Prostate gland (tissue), 2 donors: Measurements from ENCODE around the gene TXLNA. TPM values are rescaled to one million over a fixed set of nuclear protein-coding genes. Genes with fewer than 3 reads are reported as not detected.
"Not testable (repeated sequence)": the region's sequence is repeated elsewhere in the genome, so short reads cannot be mapped to it uniquely, and the experiment has no call there.

Experiments used
- DNase-seq: peaks from one replicate; pipeline ENCODE4 v3.0.0-alpha.2; 2019; ENCODE audit warnings: low spot score
- H3K27ac ChIP-seq, 2 donors: fragments of 200-600 bp; sonication (generic); 2 replicates each; pipeline ENCODE4 v1.5.1; 2017 to 2019
- H3K27me3 ChIP-seq: fragments of 200-600 bp; sonication (generic); replicated peaks from 2 replicates; pipeline ENCODE4 v1.5.1; 2019; ENCODE audit not compliant: insufficient read depth
- H3K36me3 ChIP-seq, 2 donors: fragments of 200-600 bp; sonication (generic); 1 replicate in 1 of 2; 2 replicates in 1 of 2; pipeline versions ENCODE4 v1.5.1 to v1.8.1; 2017 to 2019
- H3K4me1 ChIP-seq: fragments of 200-600 bp; sonication (generic); replicated peaks from 2 replicates; pipeline ENCODE4 v1.5.1; 2019
- H3K4me3 ChIP-seq, 2 donors: fragments of 200-600 bp; sonication (generic); 2 replicates each; pipeline ENCODE4 v1.5.1; 2017 to 2019
- H3K9me3 ChIP-seq: fragments of 200-600 bp; sonication (generic); 2 replicates; pipeline ENCODE4 v1.5.1; 2017
- POLR2A ChIP-seq: fragments of 450-650 bp; IDR thresholded peaks from one replicate; pipeline ENCODE4 v1.6.1; 2016; ENCODE audit warnings: antibody characterized with exemption, mild to moderate bottlenecking
- POLR2AphosphoS5 ChIP-seq: sonication (generic); formaldehyde crosslinking; IDR thresholded peaks from one replicate; pipeline ENCODE4 v1.6.1; 2017; ENCODE audit warnings: antibody characterized with exemption
- WGBS: methylation state at CpG from one replicate; pipeline ENCODE4 v1.1.5; 2018; 5-methylcytosine and 5-hydroxymethylcytosine counted together
- intact Hi-C: fragments of 100-400 bp; cut with DNase I; formaldehyde crosslinking; loops from one replicate; pipeline ENCODE4 v1.14.2; 2022
- total RNA-seq, 2 donors: library from RNA; depleted of rRNA; stranded (reverse); fragments of >200 nt; gene quantifications; one replicate each; pipeline ENCODE4 v1.1.0, GENCODE V29; 2016
- TF ChIP-seq, protein P1 (sequence below), 4 experiments: fragments of 200-600 bp in 2 of 4; fragments of 450-650 bp in 2 of 4; sonication (generic) in 2 of 4; IDR thresholded peaks; 1 replicate in 3 of 4; 2 replicates in 1 of 4; pipeline ENCODE4 v1.5.1; 2016 to 2019; ENCODE audit warnings: antibody characterized with exemption in 4 of 4, mild to moderate bottlenecking in 2 of 4, moderate library complexity in 2 of 4

The TXLNA gene
- 10 to 100 TPM; 49.6 to 70.8 TPM for total RNA-seq

- Histone ChIP-seq H3K27me3 (no peaks in the 10 kb centered on the region), H3K36me3 (no peaks in the 10 kb centered on the region), H3K9me3 (no peaks in the 10 kb centered on the region), H3K4me3 (peak within 1 kb of the TSS; percentile 57 to 59), H3K4me1 (no peaks in the 10 kb centered on the region), H3K27ac (peak within 1 kb of the TSS; percentile 87 to 89)
- peak; percentile 90 for TF ChIP-seq POLR2AphosphoS5
- TF ChIP-seq POLR2A, result peak; percentile 41
- TF ChIP-seq, protein P1, sequence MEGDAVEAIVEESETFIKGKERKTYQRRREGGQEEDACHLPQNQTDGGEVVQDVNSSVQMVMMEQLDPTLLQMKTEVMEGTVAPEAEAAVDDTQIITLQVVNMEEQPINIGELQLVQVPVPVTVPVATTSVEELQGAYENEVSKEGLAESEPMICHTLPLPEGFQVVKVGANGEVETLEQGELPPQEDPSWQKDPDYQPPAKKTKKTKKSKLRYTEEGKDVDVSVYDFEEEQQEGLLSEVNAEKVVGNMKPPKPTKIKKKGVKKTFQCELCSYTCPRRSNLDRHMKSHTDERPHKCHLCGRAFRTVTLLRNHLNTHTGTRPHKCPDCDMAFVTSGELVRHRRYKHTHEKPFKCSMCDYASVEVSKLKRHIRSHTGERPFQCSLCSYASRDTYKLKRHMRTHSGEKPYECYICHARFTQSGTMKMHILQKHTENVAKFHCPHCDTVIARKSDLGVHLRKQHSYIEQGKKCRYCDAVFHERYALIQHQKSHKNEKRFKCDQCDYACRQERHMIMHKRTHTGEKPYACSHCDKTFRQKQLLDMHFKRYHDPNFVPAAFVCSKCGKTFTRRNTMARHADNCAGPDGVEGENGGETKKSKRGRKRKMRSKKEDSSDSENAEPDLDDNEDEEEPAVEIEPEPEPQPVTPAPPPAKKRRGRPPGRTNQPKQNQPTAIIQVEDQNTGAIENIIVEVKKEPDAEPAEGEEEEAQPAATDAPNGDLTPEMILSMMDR (IDR thresholded peaks at IDR 0.05), result peak in 2 of 4 experiments; percentile 7 to 16
- under 1% methylated on average over 42 of the region's 79 CpGs for WGBS
- intact Hi-C loops, result loop anchor here (5.0 kb wide), 1 partner anchor 63 kb away; no protein-coding TSS in a partner anchor
- peak; percentile 90 for DNase-seq
These were observed at the start of gene TXLNA for GRCh38 chr1:32179443-32180185. Gene TXLNA (plus strand): TSS chr1:32179675. CDS start chr1:32180346, 671 bp downstream.

- H3K4me1 ChIP-seq, intact Hi-C loops: not testable (repeated sequence)
- 94% methylated on average over 9 of the region's 9 CpGs for WGBS
These were observed 45.6 kb upstream of the TXLNA start for GRCh38 chr1:32133950-32134280.

DNA sequence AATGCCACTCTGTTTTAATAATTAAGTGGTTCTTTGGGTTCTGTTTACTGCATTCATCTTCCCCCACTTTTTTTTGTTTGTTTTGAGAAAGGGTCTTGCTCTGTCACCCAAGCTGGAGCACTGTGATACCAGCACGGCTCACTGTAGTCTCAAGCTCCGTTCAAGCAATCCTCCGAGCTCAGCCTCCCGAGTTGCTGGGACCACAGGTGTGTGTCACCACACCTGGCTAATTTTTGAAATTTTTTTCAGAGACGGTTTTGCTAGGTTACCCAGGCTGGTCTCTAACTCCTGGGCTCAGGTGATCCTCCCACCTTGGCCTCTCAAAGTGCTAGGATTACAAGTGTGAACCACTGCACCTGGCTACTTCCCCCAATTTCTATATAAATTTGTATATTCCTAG, 42.4 kb upstream of the TXLNA start:
- TF ChIP-seq POLR2AphosphoS5 (no peak), POLR2A (no peak)
- TF ChIP-seq, protein P1 (IDR thresholded peaks at IDR 0.05), result no peak
- intact Hi-C loops, result no loop called here
- no peak overlapping the region for H3K27ac ChIP-seq
- no peak for DNase-seq
- no peaks in the 10 kb centered on the region for H3K9me3 ChIP-seq
- H3K27me3 ChIP-seq, result no peaks in the 10 kb centered on the region
- WGBS, result 94% methylated on average over 5 of the region's 5 CpGs
- no peaks in the 10 kb centered on the region for H3K4me1 ChIP-seq
- no peaks in the 10 kb centered on the region for H3K36me3 ChIP-seq
- no peak overlapping the region for H3K4me3 ChIP-seq

More at GRCh38 chr1:32133950-32134280, 45.6 kb upstream of the TXLNA start:
- not testable (repeated sequence) for H3K36me3 ChIP-seq, H3K27me3 ChIP-seq, DNase-seq, H3K27ac ChIP-seq, H3K4me3 ChIP-seq, H3K9me3 ChIP-seq

- H3K27me3 ChIP-seq, result no peaks in the 10 kb centered on the region
- no peaks in the 10 kb centered on the region for H3K36me3 ChIP-seq
- DNase-seq, result no peak
- H3K9me3 ChIP-seq, result no peaks in the 10 kb centered on the region
- H3K4me3 ChIP-seq, result no peak overlapping the region
- H3K27ac ChIP-seq, result no peak overlapping the region
- 67% methylated on average over 5 of the region's 5 CpGs for whole genome bisulfite sequencing
- TF ChIP-seq POLR2A (no peak), POLR2AphosphoS5 (no peak)
- TF ChIP-seq, protein P1 (IDR thresholded peaks at IDR 0.05), result no peak
- H3K4me1 ChIP-seq, result peaks cover 5% of the 10 kb centered on the region
- intact Hi-C loops, result no loop called here
These were observed 40.5 kb upstream of the TXLNA start for GRCh38 chr1:32138965-32139364.

- TF ChIP-seq, protein P1 (IDR thresholded peaks at IDR 0.05), result no peak
- TF ChIP-seq POLR2A (no peak), POLR2AphosphoS5 (peak; percentile 66)
- peak; percentile 34 for DNase-seq
- no peaks in the 10 kb centered on the region for H3K27me3 ChIP-seq
- peak overlapping the region in 1 of 2 donors; percentile 19 for H3K27ac ChIP-seq
- intact Hi-C loops, result no loop called here
- WGBS, result 34% methylated on average over 6 of the region's 6 CpGs
- H3K36me3 ChIP-seq, result no peaks in the 10 kb centered on the region
- no peak overlapping the region for H3K4me3 ChIP-seq
- H3K9me3 ChIP-seq, result no peaks in the 10 kb centered on the region
- H3K4me1 ChIP-seq, result peaks cover 5% of the 10 kb centered on the region
These were observed 36.8 kb upstream of the TXLNA start for GRCh38 chr1:32142446-32143301.

DNA sequence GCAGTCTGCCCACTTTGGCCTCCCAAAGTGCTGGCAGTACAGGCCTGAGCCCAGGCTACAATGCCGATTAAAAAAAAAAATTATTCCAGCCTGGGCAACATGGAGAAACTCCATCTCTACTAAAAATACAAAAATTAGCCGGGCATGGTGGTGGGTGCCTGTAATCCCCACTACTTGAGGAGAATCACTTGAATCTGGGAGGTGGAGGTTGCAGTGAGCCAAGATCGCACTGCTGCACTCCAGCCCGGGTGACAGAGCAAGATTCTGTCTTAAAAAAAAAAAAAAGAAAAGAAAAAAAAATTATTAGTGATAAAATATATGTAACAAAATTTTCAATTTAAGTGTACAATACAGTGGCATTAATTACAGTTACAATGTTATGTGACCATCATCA, 36.2 kb upstream of the TXLNA start:
- H3K27me3 ChIP-seq, DNase-seq, H3K4me3 ChIP-seq, H3K36me3 ChIP-seq, H3K4me1 ChIP-seq, intact Hi-C loops, H3K9me3 ChIP-seq, H3K27ac ChIP-seq: not testable (repeated sequence)
- 85% methylated on average over 4 of the region's 4 CpGs for WGBS
